Measurements from ENCODE around the gene DLX1.

The DLX1 gene

DNA sequence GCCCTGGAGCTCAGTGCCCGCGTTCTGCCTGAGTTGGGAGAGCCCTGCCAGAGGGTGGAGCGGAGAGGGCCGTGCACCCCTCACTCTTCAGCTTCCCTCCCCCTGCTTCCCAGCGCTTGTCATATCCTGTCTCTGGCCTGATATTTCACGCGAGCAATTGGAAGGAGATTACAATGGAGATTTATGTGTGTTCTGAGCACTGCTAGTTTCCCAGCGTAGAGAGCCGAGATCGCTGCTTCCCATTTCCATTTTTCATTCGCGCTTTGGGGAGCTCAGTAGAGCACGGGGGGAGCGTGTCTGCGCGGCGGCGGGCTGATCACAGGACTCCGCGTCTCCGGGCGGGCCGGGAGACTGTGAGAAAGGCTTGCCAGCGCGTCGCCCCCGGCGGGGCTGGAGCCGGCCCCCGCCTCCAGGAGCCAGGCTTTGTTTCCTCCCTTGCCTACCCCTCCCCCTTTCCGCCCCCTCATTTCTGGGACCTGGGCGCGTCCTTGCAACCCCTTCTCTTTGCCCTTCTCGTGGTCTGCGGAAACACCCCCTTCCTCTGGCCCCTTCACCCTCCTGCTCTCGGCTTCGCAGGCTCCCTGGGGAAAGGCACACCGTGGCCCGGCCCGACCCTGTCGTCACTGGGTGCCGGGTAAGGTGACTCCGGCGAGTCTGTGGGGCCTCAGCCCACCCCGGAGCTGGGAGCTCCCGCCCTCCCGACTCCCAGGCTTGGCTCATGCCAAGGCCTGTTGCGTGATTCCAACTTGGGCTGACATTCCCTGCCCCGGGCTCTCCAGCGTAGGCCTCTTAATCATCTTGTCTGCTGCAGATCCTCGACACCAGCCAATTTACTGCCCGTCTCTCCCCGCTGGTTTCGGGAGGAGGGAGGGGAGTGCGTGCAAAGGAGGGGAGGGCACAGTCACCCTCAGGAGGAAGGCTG lies 11.6 kb downstream of the DLX1 start:
- FAIRE-seq, result peak; percentile 81
- peak; percentile 87 for DNase-seq (ENCODE audit: low spot score)

DNA sequence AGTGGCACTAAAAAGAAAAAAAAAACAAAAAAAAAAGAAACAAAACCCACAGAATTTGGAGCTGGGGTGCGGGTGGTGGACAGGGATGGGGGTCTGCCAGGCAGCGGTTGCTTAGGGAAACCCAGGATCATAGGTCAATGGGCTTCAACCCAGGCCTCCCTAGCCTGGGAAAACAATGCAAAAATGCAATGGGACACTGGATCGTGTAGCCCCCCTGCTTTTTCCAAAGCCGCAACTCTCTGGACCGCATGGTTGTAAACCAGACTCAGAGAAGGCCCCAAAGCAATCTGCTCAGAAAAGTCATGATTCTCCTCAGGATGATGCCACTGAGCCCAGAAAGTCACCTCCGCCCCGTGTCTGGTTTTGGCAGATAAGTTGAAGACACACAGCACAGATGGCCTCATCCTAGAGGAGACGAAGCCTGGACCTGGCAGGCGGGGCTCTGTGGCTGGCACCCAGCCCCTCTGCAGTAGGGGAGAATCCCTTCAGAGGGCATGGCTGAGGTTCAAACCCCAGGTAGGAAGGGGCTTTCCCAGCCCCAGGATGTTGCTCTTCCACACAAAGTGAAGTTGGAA lies 12.3 kb downstream of the DLX1 start:
- DNase-seq (ENCODE audit: low spot score) (peak; percentile 76), FAIRE-seq (peak; percentile 77)

DNA sequence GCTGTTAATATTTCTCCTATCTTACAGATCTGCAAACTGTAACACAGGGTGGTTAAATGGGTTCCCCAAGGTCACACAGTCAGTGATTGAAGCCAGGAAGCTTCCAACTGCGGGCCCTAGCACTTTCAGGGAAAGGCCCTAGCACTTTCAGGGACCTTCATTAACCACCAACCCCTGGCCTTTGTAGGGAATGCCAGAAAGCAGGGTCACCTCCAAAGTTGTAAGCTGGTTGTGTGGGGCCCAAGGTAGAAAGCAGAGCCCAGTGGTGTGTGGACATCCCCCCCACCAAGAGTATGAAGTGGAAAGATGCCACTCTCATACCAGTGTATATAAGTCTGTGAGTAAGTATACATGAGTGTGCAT lies 13.0 kb downstream of the DLX1 start:
- no peak for FAIRE-seq
- no peak for DNase-seq (ENCODE audit: low spot score)

DNA sequence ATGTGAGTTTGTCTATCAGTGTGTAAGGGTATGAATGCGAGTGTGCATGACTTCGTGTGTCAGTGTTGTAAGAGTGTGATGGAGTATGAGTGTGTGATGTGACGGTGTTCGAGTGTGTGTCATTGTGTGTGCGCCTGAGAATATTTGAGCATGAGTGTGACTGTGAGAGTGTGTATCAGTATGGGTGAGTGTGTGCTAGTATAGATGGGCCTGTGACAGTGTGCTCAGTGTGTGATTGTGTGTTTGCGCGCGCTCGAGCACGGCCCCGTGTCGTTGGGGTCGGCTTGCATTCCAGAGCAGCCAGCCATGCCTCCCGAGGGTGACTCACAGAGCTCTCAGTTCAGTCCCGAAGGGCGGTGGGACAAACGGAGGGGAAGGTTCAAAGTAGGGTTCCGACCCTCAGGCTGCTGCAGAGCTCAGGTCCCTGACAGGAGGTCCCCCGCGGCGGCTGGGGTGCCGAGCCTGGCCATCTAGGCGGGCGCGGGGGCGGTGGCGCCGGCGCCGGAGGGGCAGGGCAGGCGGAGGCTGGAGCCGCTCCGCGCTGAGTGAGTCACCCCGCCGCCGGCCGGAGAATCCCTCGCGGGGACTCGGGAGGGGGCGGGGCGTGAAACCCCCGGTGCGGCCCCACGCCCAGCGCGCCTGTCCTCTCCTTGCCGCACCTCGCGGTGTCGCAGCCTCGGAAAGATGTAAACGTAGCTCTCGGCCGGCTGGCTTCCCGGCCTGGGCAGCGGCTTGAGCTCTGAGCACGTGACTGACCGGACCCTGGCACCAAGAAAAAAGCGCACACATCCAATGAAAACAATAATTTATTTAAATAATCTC lies 13.6 kb downstream of the DLX1 start:
- FAIRE-seq, result peak; percentile 84

DNA sequence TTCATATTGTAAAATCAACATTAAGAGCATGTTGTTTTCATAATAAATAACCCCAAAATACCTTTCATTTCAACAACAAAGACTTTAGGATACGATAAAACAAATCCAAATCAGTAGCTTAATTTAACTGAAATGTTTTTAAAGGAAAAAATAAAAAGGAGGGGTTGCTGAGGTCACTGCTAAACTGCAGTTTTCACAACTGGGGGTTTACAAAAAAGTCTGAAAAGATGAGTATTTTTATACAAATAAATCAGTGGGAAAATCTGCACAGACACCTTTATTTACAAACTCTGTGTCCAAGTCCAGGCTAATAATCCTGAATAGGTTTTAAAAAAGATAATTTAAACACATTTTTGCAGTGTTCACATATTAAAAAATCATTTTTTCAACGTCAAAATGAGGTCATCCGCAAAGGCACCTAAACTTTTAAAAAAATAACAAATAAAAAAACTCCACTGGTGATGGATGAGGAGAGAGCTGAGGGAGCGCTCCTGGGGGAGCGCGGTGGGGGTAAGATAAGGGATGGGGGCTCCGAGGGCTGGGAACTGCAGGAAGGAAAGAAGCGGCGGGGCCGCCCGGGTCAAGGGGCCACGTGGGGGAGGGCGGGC lies 14.3 kb downstream of the DLX1 start:
- FAIRE-seq, result peak; percentile 21
- DNase-seq (ENCODE audit: low spot score), result no peak

More for the DNA sequence above, 13.6 kb downstream of the DLX1 start:
- peak; percentile 97 for DNase-seq (ENCODE audit: low spot score)

DNA sequence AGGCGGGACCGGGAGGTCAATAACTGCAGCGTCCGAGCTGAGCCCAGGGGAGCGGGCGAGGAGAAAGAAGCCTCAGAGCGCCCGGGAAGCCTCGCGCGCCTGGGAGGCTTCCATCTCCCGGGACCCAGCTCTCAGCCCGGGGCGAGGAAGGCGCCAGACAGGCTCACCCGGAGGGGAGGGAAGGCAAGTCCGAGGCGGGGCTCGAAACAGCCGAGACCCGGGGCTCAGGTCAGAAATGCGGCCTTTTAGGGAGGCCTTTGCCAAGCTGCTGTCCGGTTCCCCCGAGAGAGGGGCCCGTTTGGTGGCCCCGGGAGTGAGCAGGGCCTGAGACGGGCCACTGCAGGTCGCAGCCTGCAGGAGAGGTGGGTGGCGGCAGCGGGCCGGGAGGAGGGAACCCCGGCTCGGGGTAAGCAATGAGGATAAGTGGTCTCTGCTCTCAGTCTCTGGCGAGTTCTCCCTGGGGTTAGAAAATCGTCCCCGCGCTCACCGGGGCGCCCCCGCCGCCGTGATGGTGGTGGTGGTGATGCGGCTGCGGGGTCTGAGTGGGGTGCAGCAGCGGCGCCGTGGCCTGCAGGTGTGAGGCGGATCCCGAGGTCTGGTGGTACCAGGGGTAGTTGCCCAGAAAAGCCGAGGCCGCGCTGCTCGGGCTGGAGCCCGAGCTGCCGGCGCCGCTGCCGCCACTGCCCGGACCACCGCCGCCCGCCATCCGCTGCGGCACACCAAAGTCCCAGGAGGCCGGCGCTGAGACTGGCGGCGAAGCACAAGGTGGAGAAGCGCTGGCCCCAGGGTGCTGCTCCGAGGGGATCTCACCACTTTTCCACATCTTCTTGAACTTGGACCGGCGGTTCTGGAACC lies 15.0 kb downstream of the DLX1 start:
- no peak for DNase-seq (ENCODE audit: low spot score)
- FAIRE-seq, result no peak

DNA sequence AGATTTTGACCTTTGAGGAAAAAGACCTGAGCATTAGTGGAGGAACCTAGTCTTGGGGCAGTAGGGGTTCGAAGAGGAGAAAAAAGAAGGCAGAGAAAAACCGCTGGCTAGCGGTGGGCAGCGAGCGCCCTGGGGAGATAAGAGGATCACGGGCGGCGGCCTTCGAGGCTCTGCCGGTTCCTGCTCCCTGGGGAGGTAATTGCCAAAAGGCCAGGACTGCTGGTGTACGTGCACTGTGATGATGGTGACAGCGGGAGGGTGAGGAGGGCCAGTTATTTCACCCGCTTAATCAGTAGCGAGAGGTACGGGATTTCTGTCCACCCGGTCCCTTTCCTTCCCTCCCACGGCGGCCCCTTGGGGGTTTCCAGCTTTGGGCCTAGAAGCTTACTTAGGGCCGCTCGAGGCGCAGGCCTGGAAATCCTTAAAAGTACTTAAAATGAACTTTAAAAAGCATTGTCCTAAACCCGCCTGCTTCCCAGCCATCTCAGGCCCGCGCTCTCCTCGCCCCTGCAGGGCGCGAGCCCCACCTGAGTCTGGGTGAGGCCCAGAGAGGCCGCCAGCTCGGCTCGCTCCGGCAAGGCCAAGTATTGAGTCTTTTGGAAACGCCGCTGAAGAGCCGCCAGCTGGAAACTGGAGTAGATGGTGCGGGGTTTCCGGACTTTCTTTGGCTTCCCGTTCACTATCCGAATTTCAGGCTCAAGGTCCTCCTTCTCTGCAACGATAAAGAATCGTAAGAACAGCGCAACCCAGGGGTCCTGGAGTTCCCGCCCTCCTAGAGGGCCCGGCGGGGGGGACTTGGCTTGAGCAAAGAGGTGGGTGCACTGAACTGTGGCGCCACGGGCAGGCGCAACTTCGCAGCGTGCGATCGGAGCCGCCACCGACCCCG lies 15.9 kb downstream of the DLX1 start:
- FAIRE-seq (no peak), DNase-seq (ENCODE audit: low spot score) (no peak)

DNA sequence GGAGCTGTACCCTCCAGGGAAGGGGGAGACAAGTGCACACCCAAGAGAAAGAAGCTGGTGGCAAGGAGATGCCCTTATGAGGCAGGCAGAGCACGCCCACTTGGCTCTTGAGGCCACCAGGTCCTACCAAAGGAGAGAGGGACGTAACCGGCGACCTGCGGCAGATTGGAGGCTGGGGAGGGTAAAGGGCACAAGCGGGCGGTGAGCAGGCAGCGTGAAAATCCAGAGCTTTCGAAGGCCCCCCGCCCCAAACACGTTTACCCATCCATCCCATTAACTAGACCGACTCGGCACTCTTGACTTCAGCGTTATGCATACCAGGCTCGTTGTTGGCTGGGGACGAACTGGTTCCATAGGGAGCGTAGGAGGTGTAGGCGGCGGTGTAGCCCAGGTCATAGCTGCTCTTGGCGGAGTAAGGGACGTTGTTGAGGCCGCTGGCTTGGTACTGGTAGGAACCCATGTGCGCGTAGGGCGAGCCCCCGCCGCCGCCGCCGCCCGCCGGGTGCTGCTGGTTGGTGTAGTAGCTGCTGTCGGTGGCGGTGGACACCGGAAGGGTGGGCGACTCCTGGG lies 16.6 kb downstream of the DLX1 start:
- FAIRE-seq, result no peak
- DNase-seq (ENCODE audit: low spot score), result no peak

DNA sequence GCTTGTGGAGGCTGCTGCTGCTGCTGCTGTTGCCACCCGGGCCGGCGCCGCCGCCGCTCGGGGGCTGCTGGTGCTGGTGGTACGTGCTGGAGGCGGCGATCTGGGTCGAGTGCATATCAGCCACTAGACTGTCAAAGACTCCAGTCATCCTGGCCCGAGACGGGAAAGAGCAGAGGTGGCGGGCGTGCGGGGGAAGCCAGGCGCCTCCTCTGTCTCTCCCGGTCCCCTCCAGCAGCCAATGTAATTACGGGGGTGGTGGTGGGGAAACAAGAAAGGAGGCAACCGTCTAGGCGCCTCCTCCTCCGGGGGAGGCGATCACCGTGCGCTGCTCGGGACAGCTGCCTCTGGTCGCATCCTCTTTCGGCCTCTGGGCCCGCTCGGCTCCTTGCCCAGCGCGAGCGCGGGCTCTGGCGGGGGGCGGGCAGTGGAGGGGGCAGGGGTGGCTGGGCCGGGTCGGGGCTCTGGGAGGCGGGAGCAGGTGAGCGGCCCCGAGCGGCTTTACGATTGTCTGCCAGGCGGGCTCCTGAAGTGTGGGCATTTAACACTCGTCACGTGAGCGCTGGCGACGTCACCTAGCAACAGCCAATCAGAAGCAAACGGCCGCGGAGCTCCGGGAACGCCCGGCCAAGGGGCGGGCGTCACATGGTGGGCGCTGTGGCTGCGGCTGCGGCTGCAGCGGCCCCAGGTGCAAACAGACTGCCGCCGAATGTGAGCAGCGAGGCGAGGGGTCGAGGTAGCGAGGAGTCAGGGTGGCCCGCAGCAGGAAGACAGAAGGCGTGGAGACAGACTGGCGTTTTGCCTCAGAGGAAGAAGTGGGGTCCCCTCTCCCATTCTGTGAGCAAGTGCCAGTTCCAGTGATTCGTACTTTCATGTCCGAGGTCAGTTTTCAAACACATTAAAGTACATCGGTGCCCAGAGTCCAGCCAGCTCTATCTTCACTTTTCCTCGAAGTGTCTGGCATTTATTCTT lies 17.4 kb downstream of the DLX1 start, which contains the start of gene DLX2:
Gene DLX2, minus strand, starts transcription at position 510 of the 969 bp plus-strand sequence. Its CDS starts 362 bp downstream, at position 148.
- FAIRE-seq, result no peak
- peak; percentile 89 for DNase-seq (ENCODE audit: low spot score)

DNA sequence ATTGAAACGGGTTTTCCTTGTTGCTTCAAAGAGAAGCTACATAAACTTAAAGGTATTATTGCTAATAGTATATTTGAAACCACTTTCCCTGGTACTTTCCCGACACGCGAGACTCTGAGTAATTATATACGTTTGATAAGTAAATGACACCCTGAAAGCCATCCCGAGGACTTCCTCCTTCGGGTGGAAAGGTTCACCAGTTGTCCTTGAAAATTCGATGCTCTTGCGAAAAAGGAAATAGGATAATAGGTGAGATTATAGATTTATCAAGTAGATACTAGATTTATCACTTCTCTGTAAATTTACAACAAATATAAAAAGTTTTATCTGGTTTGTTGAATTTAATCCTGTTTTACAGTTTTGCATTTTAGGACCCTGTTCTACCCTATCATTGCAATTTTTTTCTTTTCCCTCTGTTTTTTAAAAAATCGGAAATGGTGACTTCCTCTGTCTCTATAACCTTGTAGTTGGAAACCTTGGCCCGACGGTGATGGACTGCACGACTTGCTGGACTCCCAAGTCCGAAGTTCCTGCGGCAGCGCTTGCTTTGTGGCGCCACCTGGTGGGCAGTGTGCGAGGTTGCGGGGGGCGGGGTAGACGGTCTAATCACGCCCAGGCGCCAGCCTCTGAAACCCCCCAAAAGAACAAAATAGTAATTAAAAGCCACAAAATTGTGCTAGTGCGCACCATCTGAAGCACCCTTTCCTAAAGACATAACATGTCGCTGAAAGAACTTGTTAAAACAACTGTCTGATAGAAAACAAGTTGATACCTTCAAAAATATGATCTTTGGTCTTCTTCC lies 18.4 kb downstream of the DLX1 start:
- FAIRE-seq (peak; percentile 74), DNase-seq (ENCODE audit: low spot score) (peak; percentile 74)

DNA sequence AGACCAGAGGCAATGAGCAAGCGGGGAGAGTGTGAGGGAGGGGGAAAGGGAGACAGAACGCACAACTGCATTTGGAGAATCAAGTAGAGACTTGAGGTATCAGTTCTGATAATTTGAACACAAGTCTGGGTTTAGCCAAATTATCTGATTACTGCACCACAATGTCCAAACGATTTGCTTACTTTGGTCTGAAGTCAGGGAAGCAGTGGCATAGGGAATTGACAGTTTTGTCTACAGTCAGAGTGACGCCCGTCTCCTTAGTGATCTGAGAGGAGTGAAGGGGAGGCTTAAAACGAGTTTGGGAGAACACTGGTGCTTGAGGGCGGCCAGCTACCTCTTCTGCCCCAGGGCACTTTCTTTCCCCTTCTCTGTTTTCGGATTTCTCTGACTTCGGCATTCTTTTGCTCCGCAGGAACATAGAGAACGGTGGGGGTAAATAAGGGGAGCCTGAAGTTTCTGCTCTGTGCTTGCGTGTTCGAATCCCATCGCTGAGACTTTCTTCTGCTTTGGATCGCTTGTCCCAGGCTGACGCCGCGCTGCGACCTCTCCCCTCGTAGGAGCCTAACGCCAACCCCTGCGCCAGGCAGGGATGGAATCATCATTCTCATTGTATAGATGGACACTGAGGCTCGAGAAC lies 20.3 kb downstream of the DLX1 start:
- DNase-seq (ENCODE audit: low spot score) (no peak), FAIRE-seq (no peak)

DNA sequence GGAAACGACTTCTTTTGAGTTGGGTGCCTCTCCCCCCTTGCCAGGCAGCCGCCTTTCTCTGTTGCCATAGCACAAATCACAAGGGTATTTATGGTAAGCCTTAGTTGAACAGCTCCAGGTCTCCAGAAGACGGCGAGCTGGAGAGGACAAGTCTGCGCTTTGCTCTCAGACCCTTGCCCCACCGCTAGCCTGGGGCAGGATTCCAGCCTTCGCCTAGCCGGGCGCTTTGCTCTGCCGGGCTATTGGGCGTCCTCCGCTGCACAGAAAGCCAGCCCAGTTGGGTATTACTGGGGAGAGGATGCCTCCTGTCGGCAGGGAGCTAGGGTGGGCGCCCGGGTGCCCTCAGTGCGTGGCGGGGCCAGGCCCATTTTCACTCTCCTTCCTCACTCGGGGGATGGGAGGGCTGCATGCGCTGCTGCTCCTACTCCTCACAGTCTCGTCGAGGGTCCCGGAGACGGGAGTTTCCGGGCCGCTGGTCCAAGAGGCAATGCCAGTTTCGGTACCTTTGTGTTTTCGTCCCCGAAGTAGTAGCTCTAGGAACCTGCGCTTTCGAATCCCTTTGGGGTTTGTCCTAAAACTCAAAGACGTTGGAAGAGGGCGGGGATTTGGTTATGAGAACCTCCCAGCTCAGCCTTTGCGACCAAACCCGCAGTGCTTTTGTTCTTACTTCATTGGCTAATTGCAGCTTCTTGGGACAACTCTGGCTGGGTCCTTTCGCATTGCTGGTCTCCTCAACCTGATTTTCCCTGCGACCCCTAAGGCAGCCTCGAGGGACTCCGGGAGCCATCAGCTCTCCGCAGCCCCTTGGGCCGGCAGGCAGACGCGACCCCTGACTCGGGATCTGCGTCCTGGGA lies 21.0 kb downstream of the DLX1 start:
- no peak for DNase-seq (ENCODE audit: low spot score)
- FAIRE-seq, result no peak

DNA sequence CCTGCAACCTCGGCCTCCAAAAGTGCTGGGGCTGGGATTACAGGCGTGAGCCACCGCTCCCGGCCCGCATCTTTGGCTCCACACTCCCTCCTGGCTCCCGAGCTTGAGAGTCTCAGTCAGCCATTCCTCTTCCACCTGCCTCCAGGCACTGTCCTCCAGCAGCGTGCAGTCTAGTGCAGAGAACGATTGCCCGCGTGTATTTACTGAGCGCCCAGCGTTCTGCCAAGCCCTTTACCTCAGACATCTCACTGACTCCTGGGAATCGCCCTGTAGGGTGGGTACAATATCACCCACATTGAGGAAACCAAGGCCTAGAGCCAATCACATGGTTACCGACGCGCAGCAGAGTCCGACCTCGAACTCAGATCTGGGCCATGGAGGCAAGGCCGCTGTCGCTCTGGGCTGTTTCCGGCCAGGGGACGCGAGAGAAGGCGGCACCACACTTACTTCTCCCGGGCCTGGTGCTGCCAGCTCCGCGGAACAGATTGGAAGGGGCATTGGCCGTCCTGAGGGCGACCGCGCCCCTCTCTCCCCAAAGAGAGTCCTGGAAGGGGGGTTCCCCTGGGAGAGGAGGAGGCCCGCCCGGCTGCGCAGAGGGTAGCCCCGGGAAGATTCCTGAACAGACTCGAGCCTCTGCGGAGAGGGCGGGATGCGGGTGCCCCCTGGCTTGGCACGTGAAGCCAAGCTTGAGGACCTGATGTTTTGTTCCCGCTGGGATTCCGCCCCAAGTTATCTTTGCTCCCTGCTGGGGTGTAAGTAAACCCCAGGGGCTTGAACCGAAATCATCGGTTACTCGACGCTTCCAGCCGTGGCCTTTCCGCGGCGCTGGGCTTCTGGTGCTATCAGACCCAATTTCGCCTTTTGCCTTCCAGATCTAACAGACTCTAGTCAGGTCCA lies 22.6 kb downstream of the DLX1 start:
- FAIRE-seq, result no peak
- DNase-seq (ENCODE audit: low spot score), result no peak

DNA sequence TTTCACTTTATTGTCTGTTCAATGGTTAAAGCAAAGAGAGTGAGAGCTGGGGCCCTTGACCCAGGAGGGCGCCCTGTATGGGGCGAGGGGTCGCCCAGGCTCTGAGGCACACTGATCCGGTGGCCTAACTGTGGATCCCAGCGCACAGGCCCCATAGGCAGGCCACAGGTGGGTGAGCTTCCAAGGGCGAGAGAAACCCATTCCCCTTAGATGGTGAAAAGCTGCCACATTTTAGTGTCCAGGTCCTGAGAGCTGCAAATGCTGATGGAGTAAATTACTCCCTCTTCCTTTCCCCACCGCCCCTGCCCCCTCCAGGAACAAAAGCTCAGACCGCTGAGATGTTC lies 23.3 kb downstream of the DLX1 start:
- FAIRE-seq (no peak), DNase-seq (ENCODE audit: low spot score) (no peak)

Measured in RCC 7860 (cell line).